GM23248 (cell line): ENCODE measurements around the gene ARHGEF7. TPM values are rescaled to one million over a fixed set of nuclear protein-coding genes. Genes with fewer than 3 reads are reported as not detected.

Experiments
- DNase-seq: peaks from one replicate; pipeline ENCODE4 v3.0.0-alpha.2; 2015
- H2AFZ ChIP-seq: fragments of 200-600 bp; sonication (generic); 2 replicates; pipeline ENCODE4 v1.6.1; 2016; ENCODE audit warnings: antibody characterized with exemption
- H3F3A ChIP-seq: fragments of 200-600 bp; sonication (generic); 2 replicates; pipeline ENCODE4 v1.6.1; 2016; ENCODE audit warnings: mild to moderate bottlenecking, antibody characterized with exemption, mixed run types; ENCODE audit not compliant: insufficient read depth
- H3K27ac ChIP-seq: fragments of 200-600 bp; sonication (generic); 2 replicates; pipeline ENCODE4 v1.5.1; 2016; ENCODE audit warnings: mild to moderate bottlenecking
- H3K27me3 ChIP-seq: fragments of 200-600 bp; sonication (generic); replicated peaks from 2 replicates; pipeline ENCODE4 v1.6.1; 2016; ENCODE audit warnings: mild to moderate bottlenecking; ENCODE audit not compliant: insufficient read depth
- H3K36me3 ChIP-seq: fragments of 200-600 bp; sonication (generic); 2 replicates; pipeline ENCODE4 v1.6.1; 2016; ENCODE audit warnings: low read depth, mild to moderate bottlenecking
- H3K4me1 ChIP-seq: fragments of 200-600 bp; sonication (generic); 2 replicates; pipeline ENCODE4 v1.6.1; 2016; ENCODE audit warnings: mild to moderate bottlenecking; ENCODE audit not compliant: insufficient read depth
- H3K4me2 ChIP-seq: fragments of 200-600 bp; sonication (generic); one replicate; pipeline ENCODE4 v1.6.1; 2016; ENCODE audit warnings: mild to moderate bottlenecking; ENCODE audit not compliant: unreplicated experiment
- H3K4me3 ChIP-seq: fragments of 200-600 bp; sonication (generic); 2 replicates; pipeline ENCODE4 v1.5.1; 2016; ENCODE audit warnings: mild to moderate bottlenecking
- H3K79me2 ChIP-seq: fragments of 200-600 bp; sonication (generic); 2 replicates; pipeline ENCODE4 v1.6.1; 2016; ENCODE audit warnings: mild to moderate bottlenecking; ENCODE audit not compliant: insufficient read depth
- H3K9ac ChIP-seq: fragments of 200-600 bp; sonication (generic); 2 replicates; pipeline ENCODE4 v1.6.1; 2016; ENCODE audit warnings: mild to moderate bottlenecking
- H3K9me2 ChIP-seq: fragments of 200-600 bp; sonication (generic); 2 replicates; pipeline ENCODE4 v1.6.1; 2016; ENCODE audit warnings: mixed run types, mild to moderate bottlenecking, moderate library complexity; ENCODE audit not compliant: insufficient read depth
- H3K9me3 ChIP-seq: fragments of 200-600 bp; sonication (generic); one replicate; pipeline ENCODE4 v1.6.1; 2017; ENCODE audit warnings: low read depth
- H4K20me1 ChIP-seq: fragments of 200-600 bp; sonication (generic); 2 replicates; pipeline ENCODE4 v1.6.0; 2016; ENCODE audit not compliant: insufficient read depth
- EZH2 ChIP-seq: fragments of 200-600 bp; sonication (generic); IDR thresholded peaks from 2 replicates; pipeline ENCODE4 v1.6.1; 2018; ENCODE audit warnings: antibody characterized with exemption, mild to moderate bottlenecking; ENCODE audit not compliant: insufficient read depth, poor library complexity, severe bottlenecking
- EZH2phosphoT487 ChIP-seq: fragments of 200-600 bp; sonication (generic); IDR thresholded peaks from 2 replicates; pipeline ENCODE4 v1.6.1; 2018; ENCODE audit warnings: antibody characterized with exemption, moderate library complexity, mild to moderate bottlenecking, low read depth; ENCODE audit not compliant: insufficient read depth
- WGBS, 2 experiments: methylation state at CpG; one replicate each; pipeline ENCODE4 v1.1.6; 2015 to 2017; ENCODE audit warnings: low lambda C conversion rate in 2 of 2, low coverage in 1 of 2; ENCODE audit errors: missing lambda C conversion rate in 2 of 2; 5-methylcytosine and 5-hydroxymethylcytosine counted together
- in situ Hi-C: fragments of 300-500 bp; cut with MboI; formaldehyde crosslinking; loops from 2 replicates; pipeline ENCODE4 v1.15.0; 2020
- polyA plus RNA-seq: library from polyadenylated mRNA; unstranded; fragments of >200 nt; fragmentation: Nextera tagmentation; extraction: Ambion mirVana; gene quantifications from 2 replicates; pipeline ENCODE4 v1.2.1, GENCODE V29; 2016
- total RNA-seq: library from RNA; depleted of rRNA; stranded (reverse); fragments of >200 nt; shearing (Covaris generic); gene quantifications from 2 replicates; pipeline ENCODE4 v1.2.3, GENCODE V29; 2014

The ARHGEF7 gene
- total and polyA plus RNA-seq, 2 experiments from 2014 or later = 19.0 to 23.0 TPM

- H3K9ac ChIP-seq = no peak overlapping the region
- in situ Hi-C loops = no loop called here
- H3K27ac ChIP-seq = no peak overlapping the region
- H3F3A ChIP-seq = no peaks in the 10 kb centered on the region
- H3K4me2 ChIP-seq = no peak overlapping the region
- H4K20me1 ChIP-seq = no peaks in the 10 kb centered on the region
- H3K9me3 ChIP-seq = no peaks in the 10 kb centered on the region
- H3K4me1 ChIP-seq = no peaks in the 10 kb centered on the region
- H3K27me3 ChIP-seq = no peaks in the 10 kb centered on the region
- TF ChIP-seq EZH2 (no peak), EZH2phosphoT487 (no peak)
- H3K36me3 ChIP-seq = peaks cover 21% of the 10 kb centered on the region; the same call in 1 of the 2 replicates
- DNase-seq = no peak
- 92 to 93% methylated on average over 7 of the region's 7 CpGs for WGBS, 2 experiments
- H3K79me2 ChIP-seq = peaks cover 12% of the 10 kb centered on the region; the same call in 1 of the 2 replicates
- H3K4me3 ChIP-seq = no peak overlapping the region
- no peak overlapping the region for H2AFZ ChIP-seq
- H3K9me2 ChIP-seq = no peaks in the 10 kb centered on the region
Observed at GRCh38 chr13:111288276-111288675, 173.2 kb downstream of the ARHGEF7 start.

DNA sequence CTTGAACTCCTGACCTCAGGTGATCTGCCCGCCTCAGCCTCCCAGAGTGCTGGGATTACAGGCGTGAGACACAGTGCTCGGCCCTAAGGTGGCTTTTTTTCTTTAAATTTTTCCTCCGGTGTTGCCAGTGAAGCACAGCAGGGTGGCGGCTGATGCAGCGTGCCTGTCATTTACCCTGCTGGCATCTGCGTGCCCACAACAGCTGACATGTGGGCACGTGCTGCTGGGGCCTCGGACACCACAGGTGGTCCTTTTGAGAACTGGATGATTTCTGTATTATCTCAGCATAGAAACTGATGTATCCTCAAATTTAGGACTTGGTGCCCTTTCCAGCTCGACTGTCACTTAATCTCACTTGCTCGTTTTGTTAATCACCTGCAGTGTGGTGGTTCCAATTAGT lies 174.1 kb downstream of the ARHGEF7 start:
- H3K79me2 ChIP-seq = peaks cover 12% of the 10 kb centered on the region; the same call in 1 of the 2 replicates
- no peaks in the 10 kb centered on the region for H3K9me3 ChIP-seq
- no peak for DNase-seq
- no peaks in the 10 kb centered on the region for H3K9me2 ChIP-seq
- no peaks in the 10 kb centered on the region for H3F3A ChIP-seq
- no peak overlapping the region for H3K9ac ChIP-seq
- 85% methylated on average over 11 of the region's 11 CpGs for WGBS, 2 experiments
- TF ChIP-seq EZH2phosphoT487 = no peak
- TF ChIP-seq EZH2 = no peak
- no peaks in the 10 kb centered on the region for H3K4me1 ChIP-seq
- H4K20me1 ChIP-seq = no peaks in the 10 kb centered on the region
- H3K36me3 ChIP-seq = peaks cover 17% of the 10 kb centered on the region; the same call in 1 of the 2 replicates
- no peaks in the 10 kb centered on the region for H3K27me3 ChIP-seq
- H2AFZ ChIP-seq = no peak overlapping the region
- H3K4me3 ChIP-seq = no peak overlapping the region
- H3K4me2 ChIP-seq = no peak overlapping the region
- H3K27ac ChIP-seq = no peak overlapping the region
- in situ Hi-C loops = no loop called here

DNA sequence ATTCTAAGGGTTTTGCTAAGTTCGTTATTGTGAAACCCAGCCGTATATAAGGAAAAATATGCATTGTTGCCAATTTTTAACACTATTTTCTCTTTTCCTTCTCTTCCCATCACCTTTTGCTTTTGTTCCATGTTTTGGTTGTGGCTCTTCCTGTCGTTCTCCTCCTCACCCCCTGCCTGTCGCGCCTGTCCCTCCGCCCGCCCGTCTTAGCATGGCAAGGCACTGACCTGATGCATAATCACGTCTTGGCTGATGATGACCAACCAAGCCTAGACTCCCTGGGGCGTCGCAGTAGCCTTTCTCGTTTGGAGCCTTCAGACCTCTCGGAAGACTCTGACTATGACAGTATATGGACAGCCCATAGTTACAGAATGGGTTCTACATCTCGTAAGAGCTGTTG lies 176.8 kb downstream of the ARHGEF7 start:
- H3K36me3 ChIP-seq = peaks cover 19% of the 10 kb centered on the region; the same call in 1 of the 2 replicates
- no peak for DNase-seq
- in situ Hi-C loops = no loop called here

DNA sequence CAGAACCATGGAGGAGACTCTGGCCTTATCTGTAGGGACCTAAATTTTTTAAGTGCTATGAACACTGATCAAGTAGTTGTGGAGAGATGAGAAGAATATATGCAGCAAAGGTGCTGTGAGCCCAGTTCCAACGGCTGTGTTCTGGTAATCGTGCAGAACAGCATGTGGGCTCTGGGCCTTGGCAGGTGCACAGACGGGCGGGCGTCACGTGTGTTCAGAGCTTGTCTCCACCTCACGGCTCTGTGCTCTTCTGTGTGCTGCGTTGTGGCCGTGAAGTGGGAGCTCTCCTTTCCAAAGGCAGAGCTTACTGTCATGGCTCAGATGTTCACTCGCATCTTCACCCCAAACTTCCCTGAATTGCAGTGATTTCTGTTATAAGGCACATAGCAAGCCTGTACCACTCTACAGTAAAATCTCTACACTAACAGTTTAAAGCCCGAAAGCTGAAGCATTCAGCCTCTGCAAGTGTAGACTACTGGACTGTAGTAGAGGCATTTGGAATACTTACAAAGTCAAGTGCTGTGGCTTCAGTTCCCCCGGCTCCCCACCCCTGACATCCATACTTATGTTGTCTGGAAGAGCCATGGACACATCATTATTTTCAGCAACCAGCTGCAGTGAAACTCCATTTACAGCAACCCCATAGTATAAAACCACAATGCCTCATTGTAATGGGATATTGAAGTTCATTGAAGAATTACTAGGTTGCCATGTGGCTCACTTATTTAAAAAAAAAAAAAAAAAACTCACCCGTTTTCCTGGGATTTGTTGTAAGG lies 177.8 kb downstream of the ARHGEF7 start:
- no peaks in the 10 kb centered on the region for H3F3A ChIP-seq
- H3K9me2 ChIP-seq = no peaks in the 10 kb centered on the region
- no peaks in the 10 kb centered on the region for H3K9me3 ChIP-seq
- WGBS, 2 experiments = 85 to 88% methylated on average over 13 of the region's 13 CpGs
- H3K79me2 ChIP-seq = no peaks in the 10 kb centered on the region
- no peak overlapping the region for H3K9ac ChIP-seq
- DNase-seq = no peak
- H3K27ac ChIP-seq = no peak overlapping the region
- H3K4me2 ChIP-seq = no peak overlapping the region
- H3K4me1 ChIP-seq = no peaks in the 10 kb centered on the region
- no peak for TF ChIP-seq EZH2
- H3K36me3 ChIP-seq = peaks cover 23% of the 10 kb centered on the region
- no peaks in the 10 kb centered on the region for H3K27me3 ChIP-seq
- no peak overlapping the region for H3K4me3 ChIP-seq
- no peaks in the 10 kb centered on the region for H4K20me1 ChIP-seq
- no peak overlapping the region for H2AFZ ChIP-seq
- in situ Hi-C loops = no loop called here

More for the DNA sequence above, 176.8 kb downstream of the ARHGEF7 start:
- no peak overlapping the region for H3K27ac ChIP-seq
- no peaks in the 10 kb centered on the region for H4K20me1 ChIP-seq
- H3K4me1 ChIP-seq = no peaks in the 10 kb centered on the region
- no peaks in the 10 kb centered on the region for H3K27me3 ChIP-seq
- no peaks in the 10 kb centered on the region for H3F3A ChIP-seq
- 95 to 98% methylated on average over 14 of the region's 14 CpGs for WGBS, 2 experiments
- no peaks in the 10 kb centered on the region for H3K9me3 ChIP-seq
- no peaks in the 10 kb centered on the region for H3K9me2 ChIP-seq
- H3K4me3 ChIP-seq = no peak overlapping the region
- no peak for TF ChIP-seq EZH2phosphoT487
- TF ChIP-seq EZH2 = no peak
- no peak overlapping the region for H3K4me2 ChIP-seq
- no peak overlapping the region for H3K9ac ChIP-seq
- no peaks in the 10 kb centered on the region for H3K79me2 ChIP-seq
- H2AFZ ChIP-seq = no peak overlapping the region
